K562 (cell line): ENCODE results near the gene CD22. TPM values are rescaled to one million over a fixed set of nuclear protein-coding genes. Genes with fewer than 3 reads are reported as not detected.

Experiments used
- ATAC-seq: fragments of 200-7000 bp; cut with Tn5 transposase; 3 replicates; pipeline ENCODE4 v1.9.1; 2020; ENCODE audit warnings: moderate library complexity
- BruUV-seq: library from RNA; stranded (reverse); fragments of 400-500 nt; replicated peaks from 2 replicates; lab custom pipeline; 2021; lab: Mats Ljungman, UMichigan
- CTCF ChIA-PET: fragments of 300-600 bp; formaldehyde crosslinking; extraction: SDS; loops from one replicate; lab custom pipeline; 2021; ENCODE audit warnings: low intra/inter-chr PET ratio; lab: Yijun Ruan, JAX
- POLR2A ChIA-PET: fragments of 300-600, 350-650 bp; sonication (Branson Sonifier 250); formaldehyde crosslinking; extraction: SDS; loops from one replicate; lab custom pipeline; 2021; ENCODE audit warnings: antibody characterized with exemption, inconsistent platforms; lab: Yijun Ruan, JAX
- DNase-seq, 4 experiments: peaks; one replicate each; pipeline versions ENCODE4 v3.0.0 to v3.0.0-alpha.2; 2011 to 2018; ENCODE audit warnings: low spot score in 3 of 4, mixed read lengths in 3 of 4; ENCODE audit errors: extremely low read depth in 1 of 4
- FAIRE-seq: peaks from 2 replicates; lab custom pipeline; 2011; peaks lifted over from hg19 to GRCh38; lab: Jason Lieb, UNC
- H2AFZ ChIP-seq: 2 replicates; pipeline ENCODE4 v1.6.0; 2011; ENCODE audit warnings: low read depth, low read length, control low read depth, inconsistent platforms
- H3K27ac ChIP-seq: fragments of 200-600 bp; 3 replicates; pipeline ENCODE4 v1.8.0; 2011; ENCODE audit warnings: low read depth, mild to moderate bottlenecking, control low read depth, inconsistent platforms, low read length, moderate library complexity, mixed read lengths; ENCODE audit errors: extremely low read depth
- H3K27me3 ChIP-seq, 2 experiments: fragments of 300-600 bp in 1 of 2; 2 replicates in 1 of 2; 3 replicates in 1 of 2; pipeline versions ENCODE4 v1.6.0 to v1.8.0; 2011; ENCODE audit warnings: inconsistent platforms in 2 of 2, low read length in 2 of 2, mild to moderate bottlenecking in 1 of 2, mixed read lengths in 1 of 2, moderate library complexity in 1 of 2; ENCODE audit not compliant: control insufficient read depth in 2 of 2, insufficient read depth in 2 of 2
- H3K36me3 ChIP-seq: fragments of 300-600 bp; 3 replicates; pipeline ENCODE4 v1.8.0; 2011; ENCODE audit warnings: mild to moderate bottlenecking, low read length, inconsistent platforms; ENCODE audit not compliant: control insufficient read depth, insufficient read depth
- H3K4me1 ChIP-seq, 2 experiments: fragments of 200-600 bp in 1 of 2; replicated peaks in 1 of 2; 2 replicates in 1 of 2; 3 replicates in 1 of 2; pipeline versions ENCODE4 v1.5.1 to v1.8.0; 2011; ENCODE audit warnings: inconsistent platforms in 2 of 2, low read length in 2 of 2, mild to moderate bottlenecking in 1 of 2, mixed read lengths in 1 of 2, moderate library complexity in 1 of 2; ENCODE audit not compliant: control insufficient read depth in 2 of 2, insufficient read depth in 2 of 2
- H3K4me2 ChIP-seq: 2 replicates; pipeline ENCODE4 v1.6.1; 2011; ENCODE audit warnings: low read length, control low read depth, inconsistent platforms, mixed read lengths; ENCODE audit not compliant: insufficient read depth
- H3K4me3 ChIP-seq: fragments of 200-600 bp; sonication (generic), shearing (Covaris generic); 2 replicates; pipeline ENCODE4 v1.5.1; 2016; ENCODE audit warnings: control low read depth, inconsistent platforms
- H3K79me2 ChIP-seq: fragments of 200-600 bp; 3 replicates; pipeline ENCODE4 v1.8.0; 2011; ENCODE audit warnings: low read length, inconsistent platforms; ENCODE audit not compliant: control insufficient read depth, insufficient read depth
- H3K9ac ChIP-seq, 2 experiments: 2 replicates each; pipeline versions ENCODE4 v1.6.0 to v1.6.1; 2011; ENCODE audit warnings: low read depth in 2 of 2, low read length in 2 of 2, control low read depth in 1 of 2, inconsistent platforms in 1 of 2, mild to moderate bottlenecking in 1 of 2, mixed read lengths in 1 of 2; ENCODE audit not compliant: insufficient read depth in 1 of 2
- H3K9me1 ChIP-seq: one replicate; pipeline ENCODE4 v1.6.0; 2011; ENCODE audit warnings: inconsistent platforms, mild to moderate bottlenecking, low read length, moderate library complexity; ENCODE audit not compliant: control insufficient read depth, insufficient read depth
- H3K9me3 ChIP-seq: replicated peaks from 2 replicates; pipeline ENCODE4 v1.5.1; 2011; ENCODE audit warnings: low read depth, low read length, inconsistent platforms; ENCODE audit not compliant: control insufficient read depth, insufficient read depth
- H4K20me1 ChIP-seq: replicated peaks from 2 replicates; pipeline ENCODE4 v1.6.1; 2011; ENCODE audit warnings: low read length, inconsistent platforms, mixed read lengths; ENCODE audit not compliant: control insufficient read depth, insufficient read depth
- SPI1 ChIP-seq: IDR thresholded peaks from 2 replicates; pipeline ENCODE4 v1.6.1; 2011; ENCODE audit warnings: low read depth, low read length, control low read depth, borderline replicate concordance
- SRSF1 ChIP-seq: fragments of 200-400 bp; formaldehyde crosslinking; IDR thresholded peaks from 2 replicates; pipeline ENCODE4 v1.6.1; 2017; ENCODE audit warnings: mild to moderate bottlenecking, low read depth, low read length, moderate library complexity
- ZNF584 ChIP-seq: fragments of 200-800 bp; sonication (Bioruptor generic); IDR thresholded peaks from 2 replicates; pipeline ENCODE4 v1.6.1; 2016; ENCODE audit warnings: low read depth, mild to moderate bottlenecking, missing genetic modification characterization, missing compliant biosample characterization
- WGBS: fragments of 100-300 bp; shearing (Covaris generic); methylation state at CpG from one replicate; pipeline ENCODE4 v1.1.6; 2016; ENCODE audit warnings: low coverage, mixed read lengths; ENCODE audit not compliant: insufficient coverage; ENCODE audit errors: missing lambda C conversion rate; 5-methylcytosine and 5-hydroxymethylcytosine counted together
- in situ Hi-C: fragments of 300-500 bp; cut with MboI; formaldehyde crosslinking; loops from 4 replicates; pipeline ENCODE4 v1.15.0; 2018; ENCODE audit warnings: inconsistent platforms, mixed read lengths
- intact Hi-C: fragments of 100-400 bp; cut with micrococcal nuclease; formaldehyde crosslinking; loops from 2 replicates; pipeline ENCODE4 v1.14.2; 2022
- polyA plus RNA-seq, 8 experiments: library from polyadenylated mRNA; depleted of rRNA in 4 of 8; stranded (reverse) in 5 of 8; unstranded in 3 of 8; fragments of >200 nt; fragmentation: Nextera tagmentation in 2 of 8; fragmentation: Illumina TruSeq in 1 of 8; extraction: Ambion mirVana in 2 of 8; extraction: Trizol in 1 of 8; gene quantifications; 2 replicates each; pipeline versions ENCODE4 v1.2.1 to v1.2.3, GENCODE V29; 2011 to 2014; ENCODE audit warnings: inconsistent platforms in 1 of 8, missing spikeins in 1 of 8
- total RNA-seq, 7 experiments: library from RNA; depleted of rRNA in 6 of 7; stranded (reverse); fragments of >200 nt in 6 of 7; fragmentation: Illumina TruSeq in 2 of 7; extraction: Trizol in 2 of 7; gene quantifications; 2 replicates each; pipeline versions ENCODE4 v1.2.1 to v1.2.3, GENCODE V29; 2011 to 2021; ENCODE audit warnings: low replicate concordance in 1 of 7
- TF ChIP-seq, protein P1 (sequence below): fragments of 250-450 bp; sonication (Bioruptor Pico); IDR thresholded peaks from 2 replicates; pipeline ENCODE4 v1.8.0; 2022; ENCODE audit warnings: moderate library complexity, mild to moderate bottlenecking, inconsistent platforms
- TF ChIP-seq, protein P2 (sequence below): fragments of 450-650 bp; conservative IDR thresholded peaks from 2 replicates; pipeline ENCODE4 v1.6.1; 2016; ENCODE audit warnings: missing genetic modification characterization, low read depth, mild to moderate bottlenecking, control low read depth, missing compliant biosample characterization

Gene CD22
- total and polyA plus RNA-seq, 9 of the 15 experiments (the other 6 are each of a cell fraction or from before 2014, with no cell fraction given): 0.29 to 5.0 (median 3.5) TPM

DNA sequence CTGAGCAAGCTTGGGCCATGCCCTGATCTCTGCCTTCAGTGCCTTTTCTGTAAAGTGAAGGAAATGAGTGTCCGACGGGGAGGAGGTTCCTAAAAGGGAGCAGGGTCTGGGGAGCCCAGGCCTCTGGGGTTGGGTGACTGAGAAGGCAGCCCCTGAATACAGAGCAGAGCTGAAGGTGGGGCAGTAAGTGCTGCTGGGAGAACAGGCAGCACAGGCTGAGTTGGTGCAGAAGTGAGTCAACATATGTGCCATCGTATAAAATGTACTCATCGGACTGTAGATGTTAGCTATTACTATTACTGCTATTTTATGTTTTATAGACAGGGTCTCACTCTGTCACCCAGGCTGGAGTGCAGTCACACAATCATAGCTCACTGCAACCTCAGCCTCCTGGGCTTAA is 47.7 kb upstream of the CD22 start (continued):
- TF ChIP-seq, protein P1, sequence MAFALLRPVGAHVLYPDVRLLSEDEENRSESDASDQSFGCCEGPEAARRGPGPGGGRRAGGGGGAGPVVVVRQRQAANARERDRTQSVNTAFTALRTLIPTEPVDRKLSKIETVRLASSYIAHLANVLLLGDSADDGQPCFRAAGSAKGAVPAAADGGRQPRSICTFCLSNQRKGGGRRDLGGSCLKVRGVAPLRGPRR (CRISPR knock-in tag): no peak
- no peak for TF ChIP-seq ZNF584
- TF ChIP-seq, protein P2, sequence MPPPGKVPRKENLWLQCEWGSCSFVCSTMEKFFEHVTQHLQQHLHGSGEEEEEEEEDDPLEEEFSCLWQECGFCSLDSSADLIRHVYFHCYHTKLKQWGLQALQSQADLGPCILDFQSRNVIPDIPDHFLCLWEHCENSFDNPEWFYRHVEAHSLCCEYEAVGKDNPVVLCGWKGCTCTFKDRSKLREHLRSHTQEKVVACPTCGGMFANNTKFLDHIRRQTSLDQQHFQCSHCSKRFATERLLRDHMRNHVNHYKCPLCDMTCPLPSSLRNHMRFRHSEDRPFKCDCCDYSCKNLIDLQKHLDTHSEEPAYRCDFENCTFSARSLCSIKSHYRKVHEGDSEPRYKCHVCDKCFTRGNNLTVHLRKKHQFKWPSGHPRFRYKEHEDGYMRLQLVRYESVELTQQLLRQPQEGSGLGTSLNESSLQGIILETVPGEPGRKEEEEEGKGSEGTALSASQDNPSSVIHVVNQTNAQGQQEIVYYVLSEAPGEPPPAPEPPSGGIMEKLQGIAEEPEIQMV: no peak

DNA sequence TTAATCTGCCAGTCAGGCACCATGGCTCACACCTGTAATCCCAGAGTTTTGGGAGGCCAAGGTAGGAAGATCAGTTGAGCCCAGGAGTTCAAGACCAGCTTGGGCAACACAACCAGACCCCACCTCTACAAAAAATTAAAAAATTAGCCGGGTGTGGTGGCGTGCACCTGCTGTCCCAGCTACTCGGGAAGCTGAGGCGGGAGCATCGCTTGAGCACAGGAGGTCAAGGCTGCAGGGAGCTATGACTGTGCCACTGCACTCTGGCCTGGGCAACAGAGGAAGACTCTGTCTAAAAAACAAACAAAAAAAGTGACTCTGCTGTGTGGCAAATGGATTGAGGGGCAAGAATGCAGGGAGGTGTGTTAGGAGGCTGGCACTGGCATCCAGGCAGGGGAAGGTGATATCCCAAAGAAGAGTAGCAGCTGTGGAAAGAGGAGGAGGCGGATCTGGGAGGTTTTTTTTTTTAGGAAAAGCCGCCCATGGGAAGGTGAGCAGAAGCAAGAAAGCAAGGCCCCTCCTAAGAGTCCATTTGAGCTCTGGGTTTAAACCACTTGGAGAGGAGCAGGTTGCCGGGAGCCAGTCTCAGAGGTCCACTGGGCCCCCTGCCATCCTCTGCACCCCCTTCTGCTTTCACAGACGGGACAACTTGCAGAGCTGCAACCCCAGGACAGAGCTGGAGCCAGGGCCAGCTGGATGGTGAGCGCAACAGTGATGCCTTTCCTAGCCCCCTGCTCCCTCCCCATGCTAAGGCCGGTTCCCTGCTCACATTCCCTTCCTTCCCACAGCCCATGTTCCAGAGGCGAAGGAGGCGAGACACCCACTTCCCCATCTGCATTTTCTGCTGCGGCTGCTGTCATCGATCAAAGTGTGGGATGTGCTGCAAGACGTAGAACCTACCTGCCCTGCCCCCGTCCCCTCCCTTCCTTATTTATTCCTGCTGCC is 44.6 kb upstream of the CD22 start:
- WGBS: 63% methylated on average over 15 of the region's 17 CpGs
- BruUV-seq: no TSS peak
- peaks cover 16 to 28% of the 10 kb centered on the region in 2 experiments; a peak in 4 of 5 replicates for H3K4me1 ChIP-seq
- no peak for ATAC-seq
- no peaks in the 10 kb centered on the region for H3K9me3 ChIP-seq
- peak overlapping the region in 1 of 2 experiments; percentile 76; a peak in 2 of 4 replicates for H3K9ac ChIP-seq
- H4K20me1 ChIP-seq: no peaks in the 10 kb centered on the region; the same call in 1 of the 2 replicates
- in situ Hi-C loops: no loop called here
- POLR2A ChIA-PET: interaction anchor here (0.8 to 1.0 kb wide), 3 partner anchors 10 to 41 kb away, joined by 3 to 5 read pairs (median 4); no protein-coding TSS in a partner anchor
- 0 out of 2 replicates have a peak overlapping the region, but pooled peaks have one; percentile 53 for H2AFZ ChIP-seq
- H3K36me3 ChIP-seq: no peaks in the 10 kb centered on the region; the same call in 2 of the 3 replicates
- no peaks in the 10 kb centered on the region for H3K27me3 ChIP-seq
- TF ChIP-seq SPI1 (peak; percentile 58; the same call in 1 of the 2 replicates), SRSF1 (no peak)
- TF ChIP-seq, all 486 proteins: peak for 1
- H3K9me1 ChIP-seq: no peaks in the 10 kb centered on the region
- FAIRE-seq: no peak
- H3K79me2 ChIP-seq: no peaks in the 10 kb centered on the region
- no peak for DNase-seq
- no peak overlapping the region for H3K27ac ChIP-seq
- H3K4me2 ChIP-seq: no peak overlapping the region
- intact Hi-C loops: no loop called here
- no peak overlapping the region for H3K4me3 ChIP-seq
- CTCF ChIA-PET: no interaction called here
